Measurements from ENCODE around the gene ATP8B4. TPM values are rescaled to one million over a fixed set of nuclear protein-coding genes. Genes with fewer than 3 reads are reported as not detected.
A peak's percentile ranks its signal among the peaks of the same experiment; 100 is the strongest.

Gene ATP8B4
- polyA plus RNA-seq, 3 donors: 6.1 to 9.6 (median 6.8) TPM

DNA sequence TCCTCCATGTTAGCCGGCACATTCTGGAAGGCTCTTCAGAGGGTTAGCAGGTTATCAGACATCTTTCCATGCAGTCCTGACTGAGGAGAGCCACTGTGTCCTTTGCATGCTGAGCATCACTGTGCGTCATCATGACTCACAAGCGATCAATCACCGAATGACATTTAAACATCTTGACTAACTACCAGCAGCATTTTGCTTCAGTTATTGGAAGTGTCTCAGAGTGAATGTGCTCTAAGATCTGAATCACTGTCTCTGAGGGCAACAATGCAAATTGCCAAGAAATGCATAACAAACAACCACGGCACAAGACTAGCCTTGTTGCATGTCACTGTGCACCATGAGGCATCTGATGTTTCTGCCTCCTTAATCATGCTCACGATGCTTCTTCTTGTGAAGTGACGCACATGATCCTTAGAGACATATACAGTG, 18.3 kb upstream of the ATP8B4 start:
- Mint-ChIP-seq H3K27me3 (ENCODE audit: low read depth in 3 of 3) (no peaks in the 10 kb centered on the region), H3K9me3 (peaks cover 0 to 4% (median 2%) of the 10 kb centered on the region in 7 donors), H3K4me1 (peaks cover 37% of the 10 kb centered on the region), H3K36me3 (peaks cover 0 to 3% of the 10 kb centered on the region in 2 donors), H3K27ac (peak overlapping the region in 2 of 7 donors; percentile 41 to 70), H3K4me3 (no peak overlapping the region)
- Histone ChIP-seq H3K4me3 (replicated peaks in 1 of 3; ENCODE audit: low read depth in 2 of 3, low read length in 3 of 3) (no peak overlapping the region), H3K27me3 (ENCODE audit: control insufficient read depth in 2 of 2, insufficient read depth in 2 of 2, low read length in 2 of 2) (no peaks in the 10 kb centered on the region), H2AFZ (ENCODE audit: insufficient read depth, low read depth, low read length, poor library complexity, severe bottlenecking) (no peak overlapping the region), H3K36me3 (replicated peaks in 1 of 2; ENCODE audit: control insufficient read depth in 1 of 2, insufficient read depth in 2 of 2, low read length in 2 of 2) (no peaks in the 10 kb centered on the region), H3K27ac (ENCODE audit: low read depth in 1 of 2, low read length in 2 of 2) (no peak overlapping the region), H4K20me1 (ENCODE audit: insufficient read depth, low read length) (no peaks in the 10 kb centered on the region), H3K4me2 (replicated peaks; ENCODE audit: extremely low read depth, low read length, poor library complexity, severe bottlenecking) (no peak overlapping the region), H3K79me2 (ENCODE audit: insufficient read depth, low read length) (peaks cover 7% of the 10 kb centered on the region), H3K9ac (ENCODE audit: insufficient read depth, low read length, poor library complexity, severe bottlenecking) (no peak overlapping the region), H3K4me1 (ENCODE audit: control insufficient read depth in 1 of 2, insufficient read depth in 2 of 2, low read length in 2 of 2) (peaks cover 16 to 48% of the 10 kb centered on the region in 2 donors), H3K9me3 (replicated peaks in 1 of 2; ENCODE audit: control insufficient read depth in 1 of 2, insufficient read depth in 1 of 2, low read length in 2 of 2) (no peaks in the 10 kb centered on the region)
- peak in 1 of 3 donors; percentile 12 for DNase-seq
- WGBS (ENCODE audit: insufficient coverage): 89% methylated on average over 3 of the region's 7 CpGs
- intact Hi-C loops (cut with micrococcal nuclease): no loop called here
- TF ChIP-seq, protein P1, sequence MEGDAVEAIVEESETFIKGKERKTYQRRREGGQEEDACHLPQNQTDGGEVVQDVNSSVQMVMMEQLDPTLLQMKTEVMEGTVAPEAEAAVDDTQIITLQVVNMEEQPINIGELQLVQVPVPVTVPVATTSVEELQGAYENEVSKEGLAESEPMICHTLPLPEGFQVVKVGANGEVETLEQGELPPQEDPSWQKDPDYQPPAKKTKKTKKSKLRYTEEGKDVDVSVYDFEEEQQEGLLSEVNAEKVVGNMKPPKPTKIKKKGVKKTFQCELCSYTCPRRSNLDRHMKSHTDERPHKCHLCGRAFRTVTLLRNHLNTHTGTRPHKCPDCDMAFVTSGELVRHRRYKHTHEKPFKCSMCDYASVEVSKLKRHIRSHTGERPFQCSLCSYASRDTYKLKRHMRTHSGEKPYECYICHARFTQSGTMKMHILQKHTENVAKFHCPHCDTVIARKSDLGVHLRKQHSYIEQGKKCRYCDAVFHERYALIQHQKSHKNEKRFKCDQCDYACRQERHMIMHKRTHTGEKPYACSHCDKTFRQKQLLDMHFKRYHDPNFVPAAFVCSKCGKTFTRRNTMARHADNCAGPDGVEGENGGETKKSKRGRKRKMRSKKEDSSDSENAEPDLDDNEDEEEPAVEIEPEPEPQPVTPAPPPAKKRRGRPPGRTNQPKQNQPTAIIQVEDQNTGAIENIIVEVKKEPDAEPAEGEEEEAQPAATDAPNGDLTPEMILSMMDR (IDR thresholded peaks at IDR 0.05): no peak

DNA sequence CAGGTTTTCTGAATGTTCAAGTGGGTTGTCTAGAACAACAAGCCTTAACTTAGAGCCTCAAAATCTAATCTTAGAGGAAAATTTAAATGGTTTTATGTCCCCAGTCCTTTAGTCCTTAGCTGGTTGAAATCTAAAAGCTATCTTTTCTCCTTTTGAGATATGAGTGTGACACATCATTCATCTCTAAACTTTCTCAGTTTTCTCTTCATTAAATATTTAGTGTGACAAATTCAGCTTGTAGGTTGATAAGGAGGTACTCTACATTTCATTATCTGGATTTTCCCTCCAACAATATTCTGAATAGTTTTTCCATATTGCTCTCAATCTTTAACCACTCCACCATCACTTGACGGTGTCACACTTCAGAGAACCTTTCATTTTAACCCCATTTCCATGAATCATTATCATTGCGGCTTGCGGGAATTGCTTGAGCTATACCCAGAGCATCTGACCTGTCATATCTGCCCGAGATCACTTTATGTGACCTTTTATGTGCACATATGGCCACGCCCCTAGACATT, 16.1 kb upstream of the ATP8B4 start:
- peaks cover 7% of the 10 kb centered on the region for H3K79me2 ChIP-seq (ENCODE audit: insufficient read depth, low read length)
- no peaks in the 10 kb centered on the region for H3K27me3 Mint-ChIP-seq (ENCODE audit: low read depth in 3 of 3)
- H3K4me1 ChIP-seq (ENCODE audit: control insufficient read depth in 1 of 2, insufficient read depth in 2 of 2, low read length in 2 of 2): peaks cover 16 to 47% of the 10 kb centered on the region in 2 donors
- H3K4me2 ChIP-seq (replicated peaks; ENCODE audit: extremely low read depth, low read length, poor library complexity, severe bottlenecking): peak overlapping the region; percentile 53
- no peaks in the 10 kb centered on the region for H3K36me3 ChIP-seq (replicated peaks in 1 of 2; ENCODE audit: control insufficient read depth in 1 of 2, insufficient read depth in 2 of 2, low read length in 2 of 2)
- no peak for DNase-seq
- H2AFZ ChIP-seq (ENCODE audit: insufficient read depth, low read depth, low read length, poor library complexity, severe bottlenecking): no peak overlapping the region
- WGBS (ENCODE audit: insufficient coverage): 61% methylated on average over 3 of the region's 5 CpGs
- H3K9ac ChIP-seq (ENCODE audit: insufficient read depth, low read length, poor library complexity, severe bottlenecking): peak overlapping the region; percentile 62
- TF ChIP-seq, protein P1 (IDR thresholded peaks at IDR 0.05): no peak
- H3K27me3 ChIP-seq (ENCODE audit: control insufficient read depth in 2 of 2, insufficient read depth in 2 of 2, low read length in 2 of 2): no peaks in the 10 kb centered on the region
- no peaks in the 10 kb centered on the region for H4K20me1 ChIP-seq (ENCODE audit: insufficient read depth, low read length)
- H3K27ac Mint-ChIP-seq: peak overlapping the region; percentile 85 to 96 (median 92)
- H3K9me3 ChIP-seq (replicated peaks in 1 of 2; ENCODE audit: control insufficient read depth in 1 of 2, insufficient read depth in 1 of 2, low read length in 2 of 2): no peaks in the 10 kb centered on the region
- H3K4me3 Mint-ChIP-seq: peak overlapping the region in 1 of 2 donors; percentile 67
- H3K4me1 Mint-ChIP-seq: peaks cover 32% of the 10 kb centered on the region
- intact Hi-C loops (cut with micrococcal nuclease): no loop called here
- peaks cover 0 to 3% of the 10 kb centered on the region in 2 donors for H3K36me3 Mint-ChIP-seq
- peak overlapping the region in 1 of 2 donors; percentile 91 for H3K27ac ChIP-seq (ENCODE audit: low read depth in 1 of 2, low read length in 2 of 2)
- peaks cover 0 to 4% (median 0%) of the 10 kb centered on the region in 7 donors for H3K9me3 Mint-ChIP-seq
- peak overlapping the region in 1 of 3 experiments; percentile 41 for H3K4me3 ChIP-seq (replicated peaks in 1 of 3; ENCODE audit: low read depth in 2 of 3, low read length in 3 of 3)

Data from CD14-positive monocyte (primary cell).